BE2C (cell line): Measurements from ENCODE around the gene MYO5B.

Experiments used
- DNase-seq: peaks from one replicate; pipeline ENCODE4 v3.0.0-alpha.2; 2020
- H3K27me3 ChIP-seq: fragments of 250-450 bp; sonication (Bioruptor Pico); 2 replicates; pipeline ENCODE4 v1.5.1; 2020; ENCODE audit warnings: mild to moderate bottlenecking
- H3K36me3 ChIP-seq: fragments of 250-450 bp; sonication (Bioruptor Pico); 2 replicates; pipeline ENCODE4 v1.5.1; 2020; ENCODE audit warnings: mild to moderate bottlenecking
- H3K4me1 ChIP-seq: fragments of 250-450 bp; sonication (Bioruptor Pico); 2 replicates; pipeline ENCODE4 v1.5.1; 2020
- H3K4me3 ChIP-seq: 2 replicates; pipeline ENCODE4 v1.5.1; 2011; ENCODE audit warnings: low read depth, low read length
- H3K9me3 ChIP-seq: fragments of 250-450 bp; sonication (Bioruptor Pico); 2 replicates; pipeline ENCODE4 v1.5.1; 2020
- CTCF ChIP-seq: IDR thresholded peaks from 2 replicates; pipeline ENCODE4 v1.5.1; 2012; ENCODE audit warnings: mild to moderate bottlenecking, low read depth, low read length

MYO5B gene

GRCh38 chr18:49899657-49900330 is 295.2 kb downstream of the MYO5B start:
- H3K27me3 ChIP-seq = no peaks in the 10 kb centered on the region
- TF ChIP-seq CTCF = peak; percentile 21; the same call in 1 of the 2 replicates
- H3K36me3 ChIP-seq = no peaks in the 10 kb centered on the region
- H3K4me3 ChIP-seq = no peak overlapping the region
- no peaks in the 10 kb centered on the region for H3K4me1 ChIP-seq
- H3K9me3 ChIP-seq = no peaks in the 10 kb centered on the region
- no peak for DNase-seq

- H3K4me3 ChIP-seq = no peak overlapping the region
- DNase-seq = no peak
- H3K9me3 ChIP-seq = no peaks in the 10 kb centered on the region
- TF ChIP-seq CTCF = no peak
- H3K27me3 ChIP-seq = no peaks in the 10 kb centered on the region
- H3K4me1 ChIP-seq = no peaks in the 10 kb centered on the region
- no peaks in the 10 kb centered on the region for H3K36me3 ChIP-seq
Observed at GRCh38 chr18:49898421-49898820, 296.5 kb downstream of the MYO5B start.

- Histone ChIP-seq H3K36me3 (no peaks in the 10 kb centered on the region), H3K27me3 (no peaks in the 10 kb centered on the region), H3K4me1 (no peaks in the 10 kb centered on the region), H3K4me3 (no peak overlapping the region), H3K9me3 (no peaks in the 10 kb centered on the region)
- no peak for DNase-seq
- TF ChIP-seq CTCF = no peak
Observed at GRCh38 chr18:49894517-49895226, 300.3 kb downstream of the MYO5B start.

- no peak for DNase-seq
- no peaks in the 10 kb centered on the region for H3K4me1 ChIP-seq
- no peak for TF ChIP-seq CTCF
- H3K9me3 ChIP-seq = no peaks in the 10 kb centered on the region
- no peak overlapping the region for H3K4me3 ChIP-seq
- H3K36me3 ChIP-seq = no peaks in the 10 kb centered on the region
- no peaks in the 10 kb centered on the region for H3K27me3 ChIP-seq
Observed at GRCh38 chr18:49893036-49893435, 301.9 kb downstream of the MYO5B start.

- Histone ChIP-seq H3K36me3 (no peaks in the 10 kb centered on the region), H3K9me3 (no peaks in the 10 kb centered on the region), H3K4me1 (no peaks in the 10 kb centered on the region), H3K4me3 (no peak overlapping the region), H3K27me3 (no peaks in the 10 kb centered on the region)
- DNase-seq = no peak
- no peak for TF ChIP-seq CTCF
Observed at GRCh38 chr18:49892148-49892924, 302.6 kb downstream of the MYO5B start.
